Activated T-cell treated with anti-CD3 and anti-CD28 coated beads for 1 hour (primary cell): ENCODE measurements around the gene NKX2-4.
"Not testable (repeated sequence)": the region's sequence is repeated elsewhere in the genome, so short reads cannot be mapped to it uniquely, and the experiment has no call there.

Experiments
- DNase-seq: peaks from one replicate; pipeline ENCODE4 v3.0.0-alpha.2; 2020; ENCODE audit warnings: low read depth

NKX2-4 gene

DNA sequence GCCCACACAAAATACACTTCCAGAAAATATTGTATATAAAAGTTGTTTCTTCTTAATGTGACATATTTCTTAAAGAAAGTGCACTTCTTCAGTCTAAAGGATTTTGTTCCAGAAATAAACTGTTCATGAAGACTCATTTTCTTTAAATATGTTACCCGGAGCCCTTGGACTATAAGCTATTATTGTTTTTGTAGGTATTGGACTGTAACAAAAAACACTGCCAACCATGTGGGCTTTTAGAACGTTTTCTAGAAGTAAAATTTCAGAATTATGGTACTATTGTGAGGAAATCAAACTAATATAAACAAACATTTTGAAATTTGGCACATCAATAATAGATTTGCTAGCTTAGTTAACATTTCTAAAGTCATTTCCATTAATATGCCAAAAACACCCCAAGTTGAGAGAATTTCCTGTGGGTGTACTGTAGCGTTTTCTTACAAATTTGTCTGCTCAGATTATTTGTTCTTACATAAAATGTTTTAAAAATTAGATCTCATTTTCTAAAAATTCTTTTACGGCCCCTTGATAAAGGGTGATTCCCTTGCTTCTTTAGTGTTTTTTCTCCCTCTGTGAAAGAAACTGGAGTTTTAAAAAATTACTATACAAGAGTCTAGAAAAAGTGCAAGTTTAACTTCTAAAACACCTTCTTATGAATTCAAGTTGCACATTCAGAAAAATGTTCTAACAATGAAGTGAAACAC is 3.4 kb downstream of the NKX2-4 start:
- DNase-seq = no peak

DNA sequence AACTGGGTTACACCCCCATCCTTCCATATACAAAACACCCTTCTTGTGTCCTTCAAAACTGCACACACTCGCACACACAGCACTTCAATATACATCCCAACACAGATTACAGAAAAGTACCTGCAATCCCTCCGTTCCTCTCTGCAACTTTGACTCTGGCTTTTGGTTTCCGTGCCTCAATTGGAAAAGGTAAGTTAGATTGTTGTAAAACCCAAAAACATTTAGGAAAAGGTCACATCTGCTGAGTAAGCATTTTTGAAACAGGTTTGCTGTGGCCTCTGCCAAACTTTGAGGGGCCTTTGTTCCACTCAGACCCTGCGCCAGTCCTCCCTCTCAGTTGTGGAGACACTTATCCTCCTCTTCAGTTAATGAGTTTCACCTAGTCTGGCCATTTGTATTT is 4.2 kb downstream of the NKX2-4 start:
- no peak for DNase-seq

DNA sequence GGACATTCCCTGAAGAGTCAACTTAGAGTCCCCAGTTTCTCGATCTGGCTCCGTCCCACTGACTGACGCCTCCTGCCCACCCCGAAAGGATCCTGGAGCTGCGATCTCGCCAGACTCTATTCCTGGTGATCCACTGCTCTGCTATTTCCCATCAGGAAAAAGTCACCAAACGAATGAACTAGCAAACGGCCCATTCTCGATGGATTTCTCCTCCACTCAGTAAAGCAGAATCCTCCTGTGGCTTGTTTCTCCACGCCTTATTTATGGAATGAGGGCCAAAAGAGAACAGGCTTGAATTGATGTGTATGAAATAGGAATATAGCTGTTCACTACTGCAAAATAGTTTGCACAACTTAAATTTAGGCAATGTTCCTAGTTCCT is 5.4 kb downstream of the NKX2-4 start:
- no peak for DNase-seq

DNA sequence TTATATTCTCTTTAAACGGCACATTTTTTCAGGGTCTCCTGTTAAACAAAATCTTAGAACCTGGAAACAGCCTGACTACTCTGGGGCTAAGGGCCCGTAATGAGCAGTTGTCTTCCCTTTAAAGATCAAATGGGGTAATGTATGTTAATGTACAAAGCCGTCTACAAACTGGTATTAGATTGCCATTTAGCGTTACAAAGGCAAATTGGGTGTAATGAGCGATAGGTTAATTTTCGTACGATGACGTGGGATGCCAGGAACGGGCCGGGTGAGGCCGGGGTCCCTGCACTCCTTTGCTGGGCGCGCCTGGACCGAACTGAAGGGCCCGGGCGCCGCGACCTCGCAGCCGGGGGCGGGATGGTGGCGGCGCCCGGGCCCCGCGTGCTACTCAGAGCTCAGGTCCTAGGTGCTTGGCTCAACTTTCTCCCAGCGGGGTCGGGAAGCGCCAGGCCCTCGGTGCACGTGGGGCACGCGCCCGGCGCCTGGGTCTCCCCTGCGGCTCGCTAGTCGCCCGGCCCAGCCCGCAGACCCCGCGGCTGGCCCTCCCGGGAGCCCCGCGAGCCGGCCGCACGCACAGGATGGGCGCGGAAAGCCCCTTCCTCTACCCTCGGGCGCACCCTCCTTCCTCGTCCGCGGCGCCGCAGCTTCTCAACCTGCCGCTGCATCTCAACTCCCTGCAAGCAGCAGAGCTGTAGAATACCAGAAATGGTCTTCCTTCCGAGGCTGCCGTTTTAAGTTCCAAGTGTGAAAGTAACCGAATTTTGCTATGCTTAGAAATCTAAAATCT is 5.9 kb downstream of the NKX2-4 start:
- DNase-seq = no peak

DNA sequence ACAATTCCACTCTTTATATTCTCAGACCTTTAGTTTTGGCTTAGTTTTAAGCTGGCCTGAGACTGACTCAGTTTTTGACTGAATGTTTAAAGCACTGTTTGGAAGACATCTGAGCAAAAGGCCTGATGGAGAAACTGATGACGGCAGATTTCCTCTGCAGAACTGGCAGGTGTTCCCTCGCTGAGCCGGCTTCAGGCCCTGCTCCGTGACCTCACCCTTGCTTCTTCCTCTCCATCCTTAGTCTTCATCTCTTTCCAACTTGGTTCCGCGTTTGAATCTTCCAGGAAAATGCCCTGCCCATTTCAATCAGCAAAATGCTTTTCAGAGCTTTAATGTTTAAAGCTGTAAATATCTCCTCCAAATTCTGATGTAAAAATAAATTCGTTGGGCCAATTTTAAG is 6.6 kb downstream of the NKX2-4 start:
- no peak for DNase-seq

DNA sequence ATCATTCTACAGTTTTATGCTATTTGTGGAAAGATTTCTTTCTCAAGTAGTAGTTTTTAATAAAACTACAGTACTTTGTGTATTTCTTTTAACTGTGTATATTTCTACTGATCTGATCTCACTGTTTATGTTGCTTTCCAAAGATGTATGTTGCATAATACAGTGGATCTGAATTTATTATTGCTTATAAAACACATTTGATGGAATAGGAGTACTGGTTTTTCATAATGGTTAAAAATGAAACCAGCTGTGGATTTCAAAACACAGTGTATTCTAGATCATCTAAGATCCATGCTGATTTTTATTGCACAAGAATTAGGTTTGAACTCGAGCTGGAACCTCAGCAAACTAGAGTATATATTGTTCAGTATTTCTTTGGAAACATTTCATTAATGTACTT is 8.0 kb downstream of the NKX2-4 start:
- DNase-seq = no peak

DNA sequence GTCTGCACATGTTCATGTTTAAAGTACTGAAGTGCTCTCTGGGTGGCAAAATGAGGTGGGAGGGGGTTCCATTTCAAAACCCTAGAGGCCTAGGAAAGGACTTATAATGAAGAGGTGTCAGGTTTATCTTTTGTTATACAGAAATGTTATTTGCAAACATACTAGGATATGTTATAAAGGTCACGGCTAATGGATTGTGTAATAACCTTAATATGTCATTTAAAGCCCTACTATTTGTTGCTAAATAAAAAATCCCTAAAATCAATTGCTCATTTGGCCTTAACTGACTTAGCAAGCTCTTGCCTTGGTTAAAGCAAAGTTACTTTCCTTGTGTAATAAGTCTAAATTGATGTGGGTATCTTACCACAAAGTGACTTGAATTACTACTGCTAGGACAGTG is 8.8 kb downstream of the NKX2-4 start:
- DNase-seq = no peak

DNA sequence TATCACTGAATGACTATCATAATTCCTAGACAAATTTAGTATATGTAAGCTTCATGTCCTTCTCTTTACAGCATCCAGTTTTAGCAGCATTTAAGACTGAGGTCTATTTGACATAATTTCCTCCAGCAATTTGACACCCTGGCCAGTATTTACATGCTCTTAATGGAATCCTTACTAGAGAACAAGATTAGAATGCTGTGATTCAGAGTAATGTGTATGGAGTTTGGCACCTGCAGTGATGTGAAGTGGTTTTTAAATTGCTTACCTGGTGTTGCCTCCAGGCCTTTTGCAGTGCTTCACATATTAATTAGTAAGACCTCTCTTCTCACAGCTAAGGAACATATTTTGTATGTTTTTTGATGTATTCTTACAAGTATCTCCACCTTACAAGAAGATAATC is 9.8 kb downstream of the NKX2-4 start:
- DNase-seq = no peak

DNA sequence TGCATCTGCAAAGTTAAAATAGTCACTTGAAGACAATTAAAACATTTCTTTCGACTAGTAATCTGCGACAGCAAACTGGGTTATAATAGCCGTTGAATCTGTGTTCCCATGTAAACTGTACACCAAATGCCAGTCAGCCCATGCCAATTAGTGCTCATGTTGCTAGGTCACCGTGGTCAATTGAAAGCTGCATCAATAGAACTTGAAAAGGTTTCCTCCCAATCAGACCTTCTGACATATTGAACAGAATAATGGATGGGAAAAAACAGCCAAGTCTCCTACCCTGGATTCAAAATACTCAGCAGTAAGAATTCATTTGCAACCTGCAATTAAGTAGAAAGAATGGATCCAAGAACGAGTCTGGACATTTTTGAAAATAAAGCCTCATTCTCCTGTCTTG is 11.2 kb downstream of the NKX2-4 start:
- no peak for DNase-seq

DNA sequence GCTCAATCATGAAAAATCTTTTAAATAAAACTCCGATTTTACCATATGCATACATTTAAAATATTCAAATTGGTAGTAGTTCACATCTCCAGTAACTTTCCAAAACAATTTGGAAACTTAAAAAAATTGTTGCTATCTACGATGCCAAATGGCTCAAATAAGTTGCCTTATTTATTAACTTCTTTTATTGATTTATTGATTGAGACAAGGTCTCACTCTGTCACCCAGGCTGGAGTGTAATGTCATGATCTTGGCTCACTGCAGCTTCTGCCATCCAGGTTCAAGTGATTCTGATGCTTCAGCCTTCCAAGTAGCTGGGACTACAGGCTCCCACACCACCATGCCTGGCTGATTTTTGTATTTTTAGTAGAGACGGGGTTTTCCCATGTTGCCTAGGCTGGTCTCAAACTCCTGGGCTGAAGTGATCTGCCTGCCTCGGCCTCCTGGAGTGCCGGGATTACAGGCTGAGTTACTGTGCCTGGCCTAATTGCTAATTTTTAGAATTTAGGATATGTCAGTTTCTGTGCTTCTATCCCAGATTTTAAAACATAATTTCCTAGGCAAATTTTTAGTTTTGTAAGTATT is 12.9 kb downstream of the NKX2-4 start:
- DNase-seq = no peak

DNA sequence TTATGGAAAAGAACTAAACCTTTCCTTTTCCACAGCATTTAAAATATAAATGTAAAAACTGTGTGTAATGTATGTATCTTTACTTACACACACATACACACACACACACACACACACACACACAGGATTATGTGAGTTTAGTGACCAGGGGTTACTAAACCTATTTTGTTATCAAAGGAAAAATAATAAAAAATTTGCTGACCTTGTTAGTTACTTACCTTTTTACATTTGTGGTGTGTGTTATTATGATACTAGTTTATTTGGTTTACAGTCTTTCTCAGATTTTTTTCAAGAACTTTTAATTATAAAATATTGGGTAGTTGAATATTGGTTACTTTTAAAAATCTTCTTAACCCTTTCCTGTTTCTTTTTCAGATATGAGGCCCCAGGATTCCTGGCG is 15.7 kb downstream of the NKX2-4 start:
- no peak for DNase-seq

DNA sequence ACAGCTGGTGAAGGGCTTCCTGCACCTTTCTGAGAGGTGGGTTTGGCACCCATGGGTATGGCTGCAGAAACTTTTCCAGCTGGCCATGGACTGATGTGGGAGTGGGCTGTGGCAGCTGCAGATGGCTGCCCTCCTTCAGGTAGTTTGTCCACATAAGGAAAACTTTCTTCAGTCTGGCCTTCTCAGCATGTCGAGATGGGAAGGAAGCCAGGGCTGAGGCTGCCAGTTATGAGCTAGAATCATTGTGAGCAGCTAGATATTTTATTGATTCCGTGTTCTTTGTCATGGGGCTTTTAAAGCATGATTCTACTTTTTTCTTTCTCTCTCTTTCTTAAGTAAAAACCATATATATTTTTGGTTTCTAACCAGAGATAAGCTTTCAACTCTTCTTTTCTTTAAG is 16.6 kb downstream of the NKX2-4 start:
- DNase-seq = no peak

DNA sequence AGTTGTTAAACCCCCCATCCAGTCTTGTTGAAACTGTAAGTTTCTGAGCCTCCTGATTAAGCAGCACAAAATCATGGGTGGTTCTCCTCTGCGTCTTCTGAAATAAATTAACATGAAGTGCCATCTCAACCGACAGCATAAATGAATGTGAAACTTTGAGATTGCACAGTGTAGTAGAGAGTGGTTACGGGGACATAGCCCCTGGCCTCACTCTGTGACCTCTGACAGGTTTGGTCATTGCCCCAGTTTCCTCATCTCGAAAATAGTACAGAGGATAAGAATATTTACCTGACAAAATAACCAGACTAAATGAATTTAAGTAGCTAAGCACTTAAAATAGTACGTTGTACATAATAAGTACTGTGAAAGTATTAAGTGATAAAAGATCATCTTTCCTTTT is 19.1 kb downstream of the NKX2-4 start:
- no peak for DNase-seq

DNA sequence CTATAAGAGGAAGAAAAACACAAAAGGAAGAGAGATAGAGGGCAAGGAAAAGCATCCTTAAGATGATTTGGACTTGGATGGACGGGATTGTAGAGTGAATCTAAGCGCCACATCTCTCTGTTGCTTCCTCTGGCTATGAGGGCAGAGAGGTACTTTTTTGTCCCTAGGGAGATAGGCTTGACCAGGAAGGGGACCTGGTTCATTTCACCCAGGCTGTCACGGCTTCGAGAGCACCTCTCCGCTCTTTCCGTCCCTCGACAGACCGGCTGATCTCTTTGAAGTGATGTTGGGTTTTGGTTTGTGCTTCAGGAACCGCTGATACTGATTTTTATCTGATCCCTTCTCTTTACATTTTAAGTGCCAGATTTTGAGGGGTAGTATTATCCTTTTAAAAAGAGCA is 19.6 kb downstream of the NKX2-4 start:
- no peak for DNase-seq

DNA sequence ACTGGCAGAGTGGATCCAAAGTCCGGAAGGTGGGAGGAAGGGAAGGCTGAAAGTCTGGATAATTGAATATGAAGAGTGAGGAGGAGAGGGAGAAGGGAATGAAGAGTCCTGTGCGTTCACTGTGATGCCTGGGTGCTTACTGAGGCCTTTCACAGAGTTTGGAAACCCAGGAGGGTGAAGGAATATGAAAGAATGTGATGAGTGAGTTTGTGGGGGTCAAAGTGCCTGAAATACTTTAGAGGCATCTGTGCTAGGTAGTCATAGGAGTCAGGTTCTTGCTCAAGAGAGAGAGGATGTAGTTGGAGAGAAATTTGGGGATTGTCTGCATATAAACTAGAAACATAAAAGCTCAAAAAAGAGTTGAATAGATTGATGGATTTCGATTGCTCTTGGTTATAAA is 20.7 kb downstream of the NKX2-4 start:
- DNase-seq = no peak

DNA sequence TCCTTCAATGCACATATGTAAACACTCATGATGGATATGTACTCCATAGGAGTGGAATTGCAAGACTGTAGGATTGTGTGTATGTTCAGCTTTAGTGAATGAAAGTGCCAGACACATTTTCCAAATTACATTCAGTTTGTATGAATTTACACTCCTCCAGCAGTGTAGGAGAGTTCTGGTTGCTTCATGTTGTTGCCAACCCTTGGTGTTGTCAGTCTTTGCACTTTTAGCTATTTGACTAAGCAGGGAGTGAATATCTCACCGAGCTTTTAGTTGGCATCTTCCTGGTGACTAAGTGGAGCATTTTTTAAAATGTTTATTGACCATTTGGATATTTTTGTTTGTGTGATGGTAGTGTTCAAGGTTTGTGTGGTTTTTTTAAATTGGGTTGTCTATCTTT is 23.9 kb downstream of the NKX2-4 start:
- no peak for DNase-seq

DNA sequence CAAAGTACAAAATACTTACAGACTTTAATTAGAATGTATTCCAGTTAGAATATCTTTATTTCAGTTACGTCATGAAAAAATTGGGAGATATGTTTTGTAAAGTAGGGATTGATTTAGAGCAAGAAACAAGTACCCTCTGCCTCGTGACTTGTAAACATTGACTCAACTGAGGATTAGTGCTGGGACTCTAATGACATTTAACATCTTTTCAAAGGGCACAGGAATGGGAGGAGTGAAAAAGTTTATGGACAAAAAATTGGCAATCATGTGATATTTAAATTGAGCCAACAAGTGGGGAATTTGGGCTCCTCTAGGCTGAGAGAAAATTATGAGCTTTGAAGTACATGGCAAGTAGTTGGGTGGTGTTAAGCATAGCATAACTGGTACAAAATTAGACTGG is 25.3 kb downstream of the NKX2-4 start:
- no peak for DNase-seq

DNA sequence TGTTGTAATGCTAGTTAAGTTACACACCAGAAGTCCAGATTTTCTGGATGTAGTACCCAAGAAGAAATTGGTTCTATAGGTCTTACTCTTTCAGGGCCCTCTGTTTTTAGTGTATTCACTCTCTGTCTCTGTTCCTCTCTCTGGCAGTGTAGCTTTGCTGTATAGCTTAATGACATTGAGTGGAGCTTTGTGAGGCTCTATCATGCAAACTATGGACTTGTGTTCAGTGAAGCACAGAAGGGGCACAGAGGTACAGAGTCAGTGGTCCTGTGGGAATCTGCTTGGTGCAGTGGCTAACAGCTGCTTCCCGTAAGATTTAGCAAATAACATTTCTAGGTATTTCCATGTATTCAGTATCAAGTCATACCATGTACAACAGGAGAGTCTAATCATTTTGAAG is 26.1 kb downstream of the NKX2-4 start:
- DNase-seq = no peak

DNA sequence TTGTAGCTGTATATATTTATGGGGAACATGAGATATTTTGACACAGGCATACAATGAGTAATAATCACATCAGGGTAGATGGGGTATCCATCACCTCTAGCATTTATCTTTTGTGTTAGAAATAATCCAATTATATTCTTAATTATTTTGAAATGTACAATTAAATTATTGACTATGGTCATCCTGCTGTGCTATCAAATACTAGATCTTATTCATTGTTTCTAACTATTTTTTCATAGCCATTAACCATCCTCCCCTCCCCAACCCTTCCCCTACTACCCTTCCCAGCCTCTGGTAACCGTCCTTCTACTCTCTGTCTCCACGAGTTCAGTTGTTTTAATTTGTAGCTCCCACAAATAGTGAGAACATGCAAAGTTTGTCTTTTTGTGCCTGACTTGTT is 28.5 kb downstream of the NKX2-4 start:
- no peak for DNase-seq

DNA sequence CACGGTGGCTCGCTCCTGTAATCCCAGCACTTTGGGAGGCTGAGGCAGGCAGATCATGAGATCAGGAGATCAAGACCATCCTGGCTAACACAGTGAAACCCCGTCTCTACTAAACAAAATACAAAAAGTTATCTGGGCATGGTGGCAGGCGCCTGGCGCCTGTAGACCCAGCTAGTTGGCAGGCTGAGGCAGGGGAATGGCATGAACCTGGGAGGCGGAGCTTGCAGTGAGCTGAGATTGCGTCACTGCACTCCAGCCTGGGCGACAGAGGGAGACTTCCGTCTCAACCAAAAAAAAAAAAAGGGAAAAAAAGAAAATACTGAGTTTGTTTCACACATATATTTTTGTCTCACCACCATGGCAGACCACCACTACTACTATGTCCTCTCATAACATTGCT is 31.1 kb downstream of the NKX2-4 start:
- not testable (repeated sequence) for DNase-seq

DNA sequence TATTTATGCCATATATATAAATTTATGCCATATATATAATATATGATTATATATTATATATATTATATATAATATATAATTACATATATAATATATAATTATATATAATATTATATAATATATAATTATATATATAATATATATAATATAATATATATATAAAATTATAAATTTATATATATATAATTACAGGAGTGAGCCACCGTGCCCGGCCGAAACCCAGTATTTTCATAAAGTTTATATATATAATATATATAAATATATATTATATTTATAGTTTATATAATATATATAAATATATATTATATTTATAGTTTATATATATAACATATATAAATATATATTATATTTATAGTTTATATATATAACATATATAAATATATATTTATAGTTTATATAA is 31.6 kb downstream of the NKX2-4 start:
- DNase-seq = no peak

DNA sequence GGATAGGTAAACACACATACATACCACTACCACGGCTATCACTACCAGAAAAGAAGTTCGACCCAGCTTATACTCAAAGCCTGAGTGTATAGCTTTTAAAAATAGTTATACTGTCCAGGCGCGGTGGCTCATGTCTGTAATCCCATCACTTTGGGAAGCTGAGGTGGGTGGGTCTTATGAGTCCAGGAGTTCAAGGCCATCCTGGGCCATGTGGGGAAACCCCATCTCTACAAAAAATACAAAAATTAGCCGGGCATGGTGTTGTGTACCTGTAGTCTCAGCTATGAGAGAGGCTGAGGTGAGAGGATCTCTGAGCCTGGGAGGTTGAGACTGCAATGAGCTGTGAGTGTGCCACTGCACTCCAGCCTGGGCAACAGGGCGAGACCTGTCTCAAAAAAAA is 32.9 kb downstream of the NKX2-4 start:
- no peak for DNase-seq

DNA sequence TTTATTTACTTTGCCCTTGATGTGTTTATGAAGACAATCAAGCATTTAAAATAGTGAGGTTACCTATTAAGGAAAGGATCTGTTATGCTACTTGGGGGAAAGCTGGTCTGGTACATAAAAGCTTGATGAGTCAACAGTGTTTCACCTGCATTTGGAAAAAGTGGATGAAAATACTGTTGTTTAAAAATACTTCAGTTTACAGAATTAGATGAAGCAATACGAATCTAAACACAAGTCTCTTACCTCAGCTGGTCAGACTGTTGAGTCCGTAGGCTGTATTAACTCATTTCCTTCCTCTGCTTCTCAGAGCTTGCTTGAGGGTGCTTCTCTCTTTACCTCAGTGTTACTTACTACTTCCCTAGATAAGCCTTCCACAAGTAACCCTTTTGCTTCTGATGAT is 36.1 kb downstream of the NKX2-4 start:
- DNase-seq = no peak

DNA sequence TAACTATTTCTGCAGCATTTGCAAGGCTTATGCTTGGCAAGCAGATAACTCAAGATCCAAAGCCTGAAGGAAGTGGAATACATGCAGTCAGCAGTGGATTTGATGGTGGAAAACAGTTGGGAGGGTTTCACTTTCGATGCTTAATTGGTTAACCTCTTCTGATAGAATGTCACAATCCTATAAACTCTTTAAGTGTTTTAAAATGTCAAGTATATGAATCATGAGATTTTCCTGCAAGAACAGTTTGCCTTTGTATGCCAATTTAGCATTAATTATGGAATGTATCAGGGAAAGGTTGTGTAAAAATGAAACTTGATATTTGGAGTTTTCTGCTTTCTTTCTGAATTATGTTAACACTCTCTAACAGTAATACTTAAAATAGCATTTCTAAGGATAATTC is 36.6 kb downstream of the NKX2-4 start:
- no peak for DNase-seq
